Suppressor macrophage treated with lipopolysaccharide for 1 hour (primary cell): ENCODE results near the gene HSBP1L1.
"Not testable (repeated sequence)": the region's sequence is repeated elsewhere in the genome, so short reads cannot be mapped to it uniquely, and the experiment has no call there.

Source experiments
- DNase-seq, 3 donors: peaks; one replicate each; pipeline ENCODE4 v3.0.0-alpha.2; 2020 to 2022

HSBP1L1 gene

DNA sequence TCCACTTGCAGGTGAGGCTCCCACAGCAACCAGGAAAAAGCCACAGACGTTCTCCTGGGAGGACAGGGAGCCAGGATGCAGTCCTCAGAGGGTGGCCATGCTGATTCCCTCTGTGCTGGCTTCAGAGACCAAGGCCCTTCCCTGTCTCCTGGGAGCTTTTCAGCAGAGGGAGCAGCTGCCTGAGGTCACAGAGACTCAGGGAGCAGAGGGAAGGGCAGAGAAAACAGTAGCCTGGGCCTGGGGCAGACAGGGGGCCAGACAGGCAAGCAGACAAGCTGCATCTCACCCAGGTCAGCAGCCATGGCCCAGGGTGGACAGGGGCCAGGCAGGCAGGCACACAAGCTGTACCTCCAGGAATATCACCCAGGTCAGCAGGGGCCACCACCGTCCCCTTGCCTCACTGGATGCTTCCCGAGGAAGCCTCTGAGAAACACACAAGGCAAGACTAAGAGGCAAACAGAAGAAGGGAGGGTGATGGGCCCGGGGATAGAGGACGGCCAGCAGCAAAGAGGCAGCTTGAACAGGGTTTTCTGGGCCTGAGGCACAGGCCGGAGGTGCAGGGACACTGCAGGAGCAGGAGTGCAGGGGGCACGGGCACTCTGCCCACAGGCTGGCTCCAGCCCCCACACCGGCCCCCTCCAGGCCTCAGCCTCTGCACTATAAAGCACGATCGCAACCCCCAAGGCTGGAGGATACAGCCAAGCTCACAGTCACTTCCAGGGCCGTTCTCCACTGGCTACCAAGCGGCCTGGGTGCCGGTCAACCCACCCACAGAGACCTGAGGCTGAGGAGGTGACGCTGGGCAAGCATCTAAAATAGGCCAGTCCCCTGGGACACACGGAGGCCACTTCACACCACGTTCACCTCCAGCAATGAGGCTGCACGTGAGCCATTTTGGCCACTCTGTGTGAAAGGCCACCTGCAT, 19.1 kb upstream of the HSBP1L1 start:
- DNase-seq, result no peak

GRCh38 chr18:79947054-79947755, 17.2 kb upstream of the HSBP1L1 start:
- no peak for DNase-seq

- no peak for DNase-seq
Measured at GRCh38 chr18:79947881-79948610, 16.4 kb upstream of the HSBP1L1 start.

DNA sequence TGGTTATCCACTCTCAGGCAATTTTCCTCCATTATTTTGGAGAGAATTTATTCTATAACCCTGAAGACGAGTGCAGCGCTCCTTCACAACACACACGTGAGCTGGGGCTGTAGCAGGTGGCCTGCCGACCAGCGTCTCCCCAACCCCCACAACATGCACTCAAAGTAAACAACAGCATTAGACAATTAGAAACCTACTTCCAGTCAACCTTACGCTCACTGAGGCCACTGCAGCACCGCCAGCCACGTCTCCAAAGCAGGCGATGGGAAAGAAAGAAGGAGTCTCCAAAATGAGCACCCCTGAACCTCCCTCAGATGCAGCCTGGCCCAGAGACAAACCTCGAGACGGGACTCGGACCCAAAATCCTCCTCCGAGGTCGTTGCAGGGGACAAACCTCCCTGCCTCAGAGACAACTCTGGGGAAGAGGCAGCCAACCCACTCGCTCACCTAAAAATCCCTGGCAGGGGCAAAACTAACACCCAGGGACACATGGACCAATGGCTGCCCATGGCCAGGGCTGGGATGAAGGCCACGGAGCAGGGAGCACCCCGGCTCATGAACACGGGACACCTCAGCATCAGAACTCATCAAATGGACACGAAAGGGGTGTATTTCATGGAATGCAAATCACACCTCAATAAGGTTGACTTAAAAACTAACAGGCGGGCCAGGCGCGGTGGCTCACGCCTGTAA, 15.6 kb upstream of the HSBP1L1 start:
- DNase-seq, result no peak

DNA sequence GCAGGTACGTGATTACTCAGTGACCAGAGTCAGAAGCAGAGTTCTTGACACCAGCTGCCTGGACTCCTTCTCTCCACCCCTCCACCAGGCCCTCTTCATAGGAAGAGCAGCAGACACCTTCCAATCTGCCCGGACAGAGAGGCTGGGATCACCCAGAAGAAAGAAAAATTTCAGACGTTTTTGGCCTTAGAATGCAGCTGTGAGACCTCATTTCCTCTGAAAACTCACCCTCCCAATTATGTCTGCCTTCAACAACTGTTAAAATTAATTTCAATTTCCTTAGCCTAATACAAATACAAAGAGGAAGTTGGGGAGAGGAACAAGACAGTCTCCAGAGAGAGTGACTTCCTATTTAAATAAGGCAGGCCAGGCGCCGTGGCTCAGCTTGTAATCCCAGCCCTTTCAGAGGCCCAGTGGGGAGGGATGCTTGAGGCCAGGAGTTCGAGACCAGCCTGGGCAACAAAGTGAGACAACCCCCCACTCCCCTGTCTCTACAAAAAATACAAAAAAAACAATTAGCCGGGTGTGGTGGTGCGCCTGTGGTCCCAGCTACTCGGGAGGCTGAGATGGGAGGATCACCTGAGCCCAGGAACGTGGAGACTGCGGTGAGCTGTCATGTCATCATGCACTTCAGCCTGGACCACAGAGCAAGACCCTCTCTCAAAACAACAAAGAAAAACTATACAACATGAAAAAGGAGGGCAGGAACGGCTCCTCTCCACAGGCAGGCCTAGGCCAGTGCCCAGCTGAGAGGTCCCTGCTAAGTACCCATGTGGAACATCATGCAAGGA, 14.6 kb upstream of the HSBP1L1 start:
- peak; percentile 86 to 89 (median 87) for DNase-seq

DNA sequence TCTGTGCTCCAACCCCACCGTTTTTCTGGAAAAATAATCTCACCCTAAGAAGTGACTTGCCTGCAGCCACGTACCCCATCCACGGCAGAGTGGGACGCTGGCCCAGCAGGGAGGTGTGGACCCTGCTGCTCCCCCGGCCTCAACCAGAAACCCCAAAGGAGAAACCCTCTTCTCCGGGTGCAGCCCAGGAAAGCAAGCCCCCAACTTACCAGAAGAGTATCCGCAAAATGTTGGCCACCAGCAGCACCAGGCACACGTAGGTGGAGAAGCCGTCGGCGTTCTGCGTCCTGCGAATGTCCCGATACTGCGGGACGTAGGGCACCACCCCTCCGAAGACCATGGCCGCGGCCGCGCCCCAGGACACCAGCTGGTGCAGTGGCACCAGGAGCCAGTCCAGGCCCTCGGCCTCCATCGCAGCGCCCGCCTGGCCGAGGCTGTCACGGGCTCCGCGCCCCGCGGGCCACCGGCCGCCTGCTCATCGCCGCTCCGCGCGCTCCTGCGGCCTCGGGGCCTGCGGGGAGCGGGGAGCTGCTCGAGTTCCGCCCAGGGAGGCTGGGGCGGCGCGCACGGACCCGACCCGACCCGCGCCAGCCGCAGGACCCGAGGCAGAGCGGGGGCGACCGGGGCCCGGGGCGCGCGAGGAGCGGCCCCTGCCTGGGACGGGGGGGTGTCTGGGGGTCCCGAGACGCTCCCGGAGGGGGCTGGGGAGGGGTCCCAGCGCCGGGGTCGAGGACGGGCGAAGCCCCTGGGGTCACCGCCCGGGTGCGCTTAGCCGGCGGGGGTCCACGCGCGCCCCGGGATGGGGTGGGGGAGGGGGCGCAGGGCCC, 13.7 kb upstream of the HSBP1L1 start:
- peak; percentile 62 to 82 (median 68) for DNase-seq

DNA sequence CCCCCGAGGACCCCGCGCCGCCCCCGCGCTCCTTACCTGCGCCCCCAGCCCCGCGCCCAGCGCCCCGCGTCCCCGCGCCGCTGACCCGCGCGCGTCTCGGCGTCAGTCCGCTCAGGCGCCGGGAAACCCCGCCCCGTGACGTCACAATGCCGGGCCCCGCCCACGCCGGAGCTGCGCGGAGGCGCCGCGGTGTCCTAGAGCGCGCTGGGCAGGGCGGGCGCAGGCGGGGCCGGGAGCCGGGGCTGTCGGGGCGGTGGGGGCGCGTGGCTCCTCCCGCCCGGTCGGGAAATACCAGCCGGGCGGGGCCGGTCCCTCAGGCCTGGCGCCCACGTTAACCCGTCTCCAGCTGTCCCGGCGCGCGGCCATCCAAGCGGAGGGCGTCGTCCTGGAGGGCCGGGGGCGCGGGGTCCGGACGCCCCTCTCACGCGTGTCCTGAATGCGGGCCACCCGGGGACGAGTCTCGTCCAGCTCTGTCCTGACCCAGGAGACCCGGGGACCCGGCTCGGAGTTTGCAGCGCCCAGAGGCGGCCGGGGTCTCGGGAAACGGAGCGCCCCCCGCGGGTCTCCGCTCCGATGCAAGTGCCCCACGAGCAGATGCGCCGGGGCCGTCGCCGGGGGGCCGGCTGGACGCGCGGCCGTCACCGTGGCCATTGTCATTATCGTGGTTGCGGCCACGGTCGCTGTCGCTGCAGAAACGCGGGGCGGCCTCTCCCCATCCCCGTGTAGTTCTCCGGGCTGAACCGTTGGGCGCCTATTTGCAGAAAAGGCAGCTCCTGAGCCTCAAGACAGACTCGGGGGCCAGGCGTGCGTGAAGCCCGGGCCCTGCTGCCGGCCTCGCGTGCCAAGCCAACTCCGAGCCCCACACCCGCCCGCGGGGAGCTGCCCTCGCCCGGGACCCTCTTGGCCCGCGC, 12.6 kb upstream of the HSBP1L1 start, which contains the start of gene SLC66A2:
TSS of gene SLC66A2 (minus strand) at position 109 of the 911 bp plus-strand sequence. CDS start 727 bp downstream, outside the sequence.
- peak; percentile 96 to 99 (median 98) for DNase-seq

- DNase-seq, result no peak
Measured at GRCh38 chr18:79952456-79952995, 11.9 kb upstream of the HSBP1L1 start.

GRCh38 chr18:79952996-79953559, 11.4 kb upstream of the HSBP1L1 start:
- no peak for DNase-seq

- peak; percentile 39 to 62 (median 47) for DNase-seq
Measured at GRCh38 chr18:79953971-79954651, 10.3 kb upstream of the HSBP1L1 start.

- DNase-seq, result peak in 1 of 3 donors; percentile 26
Measured at GRCh38 chr18:79954791-79955190, 9.7 kb upstream of the HSBP1L1 start.

GRCh38 chr18:79955302-79956075, 9.0 kb upstream of the HSBP1L1 start:
- DNase-seq, result peak; percentile 83 to 88 (median 85)

DNA sequence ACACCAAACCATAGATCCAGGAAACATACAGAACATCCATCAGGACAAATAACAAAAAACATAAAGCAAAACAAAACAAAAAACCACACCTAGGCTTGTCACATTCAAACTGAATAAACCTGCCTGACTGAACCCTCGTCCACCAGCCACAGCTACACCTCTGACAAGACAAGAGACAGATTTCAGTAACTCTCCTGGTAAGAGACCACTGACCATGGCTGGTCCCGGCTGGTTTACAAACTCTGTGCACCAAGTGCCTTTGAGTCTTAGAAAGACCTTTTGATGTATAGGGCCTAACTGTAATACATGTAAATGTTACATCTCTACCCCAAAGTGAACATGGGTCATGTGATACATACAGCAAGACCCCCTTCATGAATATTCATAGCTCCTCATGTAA, 8.2 kb upstream of the HSBP1L1 start:
- DNase-seq, result no peak

DNA sequence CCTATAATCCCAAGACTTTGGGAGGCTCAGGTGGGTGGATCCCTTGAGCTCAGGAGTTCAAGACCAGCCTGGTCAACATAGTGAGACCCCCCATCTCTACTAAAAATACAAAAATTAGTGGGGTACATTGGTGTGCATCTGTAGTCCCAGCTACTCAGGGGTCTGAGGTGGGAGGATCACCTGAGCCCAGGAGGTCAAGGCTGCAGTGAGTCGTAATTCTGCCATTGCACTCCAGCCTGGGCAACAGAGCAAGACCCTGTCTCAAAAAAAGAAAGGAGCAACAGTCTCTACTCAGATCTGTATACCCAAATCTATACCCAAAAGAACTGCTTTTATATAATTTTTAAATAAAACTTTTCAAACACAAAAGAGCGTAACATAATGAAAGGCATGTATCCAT, 5.5 kb upstream of the HSBP1L1 start:
- no peak for DNase-seq

DNA sequence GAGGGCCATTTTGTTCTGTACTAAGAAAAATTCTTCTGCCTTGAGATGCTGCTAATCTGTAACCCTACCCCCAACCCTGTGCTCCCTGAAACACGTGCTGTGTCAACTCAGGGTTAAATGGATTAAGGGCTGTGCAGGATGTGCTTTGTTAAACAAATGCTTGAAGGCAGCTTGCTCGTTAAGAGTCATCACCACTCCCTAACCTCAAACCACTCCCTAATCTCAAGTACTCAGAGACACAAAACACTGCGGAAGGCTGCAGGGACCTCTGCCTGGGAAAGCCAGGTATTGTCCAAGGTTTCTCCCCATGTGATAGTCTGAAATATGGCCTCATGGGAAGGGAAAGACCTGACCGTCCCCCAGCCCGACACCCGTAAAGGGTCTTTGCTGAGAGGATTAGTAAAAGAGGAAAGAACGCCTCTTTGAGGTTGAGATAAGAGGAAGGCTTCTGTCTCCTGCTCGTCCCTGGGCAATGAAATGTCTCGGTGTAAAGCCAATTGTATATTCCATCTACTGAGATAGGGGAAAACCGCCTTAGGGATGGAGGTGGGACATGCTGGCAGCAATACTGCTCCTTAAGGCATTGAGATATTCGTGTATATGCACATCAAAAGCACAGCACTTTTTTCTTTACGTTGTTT, 4.2 kb upstream of the HSBP1L1 start:
- DNase-seq, result not testable (repeated sequence)

GRCh38 chr18:79960921-79961526, 3.4 kb upstream of the HSBP1L1 start:
- no peak for DNase-seq
